ENCODE results near the gene CHCHD6. TPM values are rescaled to one million over a fixed set of nuclear protein-coding genes. Genes with fewer than 3 reads are reported as not detected.
A peak's percentile ranks its signal among the peaks of the same experiment; 100 is the strongest.

The CHCHD6 gene
- total and polyA plus RNA-seq, 4 donors = 22.5 to 70.2 (median 49.7) TPM

DNA sequence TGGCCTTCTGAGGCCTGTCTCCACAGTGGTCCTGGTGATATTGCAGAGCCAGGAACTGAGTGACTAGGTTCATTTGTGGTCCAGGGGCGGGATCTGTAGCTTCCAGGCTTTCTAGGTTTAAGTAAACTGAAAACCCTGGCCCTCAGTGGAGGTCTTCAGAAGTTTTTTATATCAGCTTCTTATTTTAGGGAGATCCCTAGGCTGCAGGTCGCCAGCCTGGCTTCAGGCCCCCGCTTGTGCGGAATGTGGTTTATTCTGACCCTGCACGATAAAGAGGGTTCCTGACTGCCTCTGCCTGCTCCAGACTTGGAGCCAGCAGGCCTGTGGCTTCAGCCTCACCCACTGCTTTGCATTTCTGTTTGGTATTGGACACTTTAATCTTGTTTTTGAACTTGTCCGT lies 145.0 kb downstream of the CHCHD6 start:
- H3K9me3 ChIP-seq (ENCODE audit: control insufficient read depth, insufficient read depth, low read length) = no peaks in the 10 kb centered on the region
- H3K27me3 ChIP-seq (ENCODE audit: control insufficient read depth, insufficient read depth, low read length) = no peaks in the 10 kb centered on the region
- no peak overlapping the region for H3K27ac ChIP-seq (ENCODE audit: low read depth, low read length)
- H3K4me3 ChIP-seq (ENCODE audit: low read depth, low read length) = no peak overlapping the region
- H3K36me3 ChIP-seq (ENCODE audit: control insufficient read depth, insufficient read depth, low read length) = no peaks in the 10 kb centered on the region
- H3K4me1 ChIP-seq (ENCODE audit: control insufficient read depth, insufficient read depth, low read length) = peaks cover 11% of the 10 kb centered on the region
- WGBS (ENCODE audit: insufficient coverage) = 92% methylated on average over 5 of the region's 6 CpGs
- DNase-seq (ENCODE audit: low read depth in 4 of 6, low spot score in 6 of 6) = no peak

DNA sequence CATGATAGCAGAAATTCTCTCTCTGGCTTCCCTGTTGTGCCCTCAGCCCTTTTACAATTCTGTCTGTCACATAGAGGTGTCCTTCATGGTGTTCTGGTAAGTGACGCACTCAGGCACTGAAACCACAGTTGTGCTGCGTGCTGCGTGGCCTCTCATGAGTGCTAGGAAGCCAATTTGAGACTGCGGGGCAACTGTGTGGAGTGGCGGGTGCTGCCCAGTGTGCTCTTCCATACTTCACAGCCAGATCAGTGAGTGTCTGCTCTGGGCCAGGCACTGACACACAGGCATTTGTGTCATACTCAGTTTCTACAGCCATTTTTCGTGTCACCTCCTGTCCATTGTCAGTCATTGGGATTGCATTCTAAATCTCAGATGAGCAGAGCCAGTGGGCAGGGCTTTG lies 145.7 kb downstream of the CHCHD6 start:
- no peak overlapping the region for H3K4me3 ChIP-seq (ENCODE audit: low read depth, low read length)
- no peaks in the 10 kb centered on the region for H3K9me3 ChIP-seq (ENCODE audit: control insufficient read depth, insufficient read depth, low read length)
- H3K27ac ChIP-seq (ENCODE audit: low read depth, low read length) = no peak overlapping the region
- peaks cover 2% of the 10 kb centered on the region for H3K36me3 ChIP-seq (ENCODE audit: control insufficient read depth, insufficient read depth, low read length)
- H3K4me1 ChIP-seq (ENCODE audit: control insufficient read depth, insufficient read depth, low read length) = peaks cover 11% of the 10 kb centered on the region
- DNase-seq (ENCODE audit: low read depth in 4 of 6, low spot score in 6 of 6) = no peak
- 96% methylated on average over 4 of the region's 6 CpGs for WGBS (ENCODE audit: insufficient coverage)
- no peaks in the 10 kb centered on the region for H3K27me3 ChIP-seq (ENCODE audit: control insufficient read depth, insufficient read depth, low read length)

DNA sequence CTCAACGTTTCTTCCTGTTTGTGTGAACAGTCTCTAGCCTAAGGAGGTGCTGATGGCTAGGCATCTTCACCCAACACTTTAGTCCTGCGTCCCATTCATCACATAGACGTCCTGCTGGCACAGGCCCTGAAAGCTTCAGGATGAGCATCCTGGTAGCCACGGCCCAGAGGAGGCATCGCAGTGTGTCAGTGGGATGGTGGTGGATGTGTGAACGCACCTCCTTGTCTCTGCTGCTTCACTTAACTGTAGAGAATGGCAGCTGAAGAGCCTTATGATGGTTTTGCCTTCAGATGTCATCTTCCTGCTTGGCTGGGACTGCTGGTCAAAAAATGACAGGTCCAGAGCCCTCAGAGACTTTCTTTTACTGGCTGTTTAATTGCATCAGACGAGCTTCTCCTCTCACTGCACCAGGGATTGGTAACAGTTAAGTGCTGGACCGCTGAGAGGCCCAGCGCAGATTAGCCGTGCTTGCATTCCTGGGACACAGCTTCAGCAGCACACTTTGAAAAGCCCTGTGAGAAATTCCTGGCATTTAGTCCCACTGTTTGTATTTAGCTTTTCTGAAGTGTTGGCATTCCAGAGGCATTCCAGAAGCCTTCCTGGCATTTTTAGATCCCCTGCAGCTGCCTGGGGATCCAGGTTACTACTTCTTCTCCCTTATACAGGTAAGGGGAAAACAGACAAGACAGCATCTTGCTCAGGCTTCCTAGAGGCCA lies 146.5 kb downstream of the CHCHD6 start:
- Histone ChIP-seq H3K9me3 (ENCODE audit: control insufficient read depth, insufficient read depth, low read length) (no peaks in the 10 kb centered on the region), H3K4me3 (ENCODE audit: low read depth, low read length) (no peak overlapping the region), H3K27ac (ENCODE audit: low read depth, low read length) (no peak overlapping the region), H3K36me3 (ENCODE audit: control insufficient read depth, insufficient read depth, low read length) (peaks cover 2% of the 10 kb centered on the region), H3K27me3 (ENCODE audit: control insufficient read depth, insufficient read depth, low read length) (no peaks in the 10 kb centered on the region), H3K4me1 (ENCODE audit: control insufficient read depth, insufficient read depth, low read length) (peaks cover 11% of the 10 kb centered on the region)
- WGBS (ENCODE audit: insufficient coverage) = 46% methylated on average over 8 of the region's 10 CpGs
- peak in 1 of 6 donors; percentile 48 for DNase-seq (ENCODE audit: low read depth in 4 of 6, low spot score in 6 of 6)

DNA sequence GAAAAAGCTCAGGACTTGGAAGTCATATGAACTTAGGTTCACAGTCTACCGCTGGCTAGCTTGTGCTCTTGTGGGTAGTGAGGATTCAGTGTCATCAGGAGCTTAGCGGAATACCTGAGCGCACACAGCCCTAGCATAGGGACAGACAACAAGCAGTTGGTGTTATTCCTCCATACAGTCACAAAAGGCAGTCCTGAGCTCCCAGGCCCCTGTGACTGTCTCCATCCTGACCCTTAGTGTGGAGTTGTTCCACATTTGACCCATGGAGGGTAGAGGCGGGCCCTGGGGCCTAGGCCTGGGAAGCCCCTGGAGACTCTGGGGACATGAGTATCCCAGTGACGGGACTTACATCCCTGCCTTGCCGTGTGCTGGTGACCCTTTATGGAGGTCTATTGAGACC lies 147.3 kb downstream of the CHCHD6 start:
- no peaks in the 10 kb centered on the region for H3K9me3 ChIP-seq (ENCODE audit: control insufficient read depth, insufficient read depth, low read length)
- H3K36me3 ChIP-seq (ENCODE audit: control insufficient read depth, insufficient read depth, low read length) = peaks cover 2% of the 10 kb centered on the region
- no peak for DNase-seq (ENCODE audit: low read depth in 4 of 6, low spot score in 6 of 6)
- peaks cover 11% of the 10 kb centered on the region for H3K4me1 ChIP-seq (ENCODE audit: control insufficient read depth, insufficient read depth, low read length)
- no peak overlapping the region for H3K4me3 ChIP-seq (ENCODE audit: low read depth, low read length)
- 97% methylated on average over 5 of the region's 6 CpGs for WGBS (ENCODE audit: insufficient coverage)
- no peaks in the 10 kb centered on the region for H3K27me3 ChIP-seq (ENCODE audit: control insufficient read depth, insufficient read depth, low read length)
- no peak overlapping the region for H3K27ac ChIP-seq (ENCODE audit: low read depth, low read length)

DNA sequence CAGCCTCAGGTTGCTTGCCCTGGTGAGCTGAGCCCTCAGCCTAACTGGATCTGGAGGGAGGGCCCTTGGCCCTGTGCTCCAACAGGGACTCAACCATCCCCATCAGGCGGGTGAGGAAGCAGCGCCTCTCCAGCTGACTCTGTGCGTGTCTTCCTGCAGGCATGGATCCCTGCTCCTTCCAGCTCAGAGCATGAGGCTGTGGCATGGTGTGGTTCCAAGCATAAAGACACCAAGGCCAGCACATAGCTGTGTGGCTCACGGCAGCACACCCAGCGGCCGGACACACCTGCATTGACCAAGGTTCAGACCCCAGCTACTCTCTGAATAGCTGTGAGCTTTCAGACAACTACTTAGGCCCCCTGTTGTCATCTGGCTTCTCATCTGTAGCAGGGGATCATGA lies 147.9 kb downstream of the CHCHD6 start:
- no peak overlapping the region for H3K4me3 ChIP-seq (ENCODE audit: low read depth, low read length)
- peaks cover 2% of the 10 kb centered on the region for H3K36me3 ChIP-seq (ENCODE audit: control insufficient read depth, insufficient read depth, low read length)
- H3K4me1 ChIP-seq (ENCODE audit: control insufficient read depth, insufficient read depth, low read length) = peaks cover 11% of the 10 kb centered on the region
- H3K9me3 ChIP-seq (ENCODE audit: control insufficient read depth, insufficient read depth, low read length) = no peaks in the 10 kb centered on the region
- H3K27me3 ChIP-seq (ENCODE audit: control insufficient read depth, insufficient read depth, low read length) = no peaks in the 10 kb centered on the region
- H3K27ac ChIP-seq (ENCODE audit: low read depth, low read length) = no peak overlapping the region
- WGBS (ENCODE audit: insufficient coverage) = 92% methylated on average over 6 of the region's 6 CpGs
- DNase-seq (ENCODE audit: low read depth in 4 of 6, low spot score in 6 of 6) = no peak

DNA sequence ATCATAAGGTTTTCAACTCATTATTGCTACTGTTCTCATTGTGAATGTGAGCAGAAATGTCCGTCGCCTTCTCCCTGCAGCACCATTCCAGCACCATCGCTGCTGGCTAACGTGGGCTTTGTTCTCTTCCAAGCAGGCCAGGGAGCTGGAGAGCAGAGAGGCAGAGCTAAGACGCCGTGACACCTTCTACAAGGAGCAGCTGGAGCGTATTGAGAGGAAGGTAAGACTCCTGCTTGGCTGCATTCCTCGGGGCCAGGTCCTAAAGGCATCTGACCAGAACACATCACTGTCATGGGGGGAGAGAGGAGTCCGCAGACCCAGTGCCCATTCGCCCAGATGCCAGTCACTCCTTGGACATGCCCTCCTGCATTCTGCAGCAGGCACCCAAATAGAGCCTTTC lies 148.5 kb downstream of the CHCHD6 start:
- H3K36me3 ChIP-seq (ENCODE audit: control insufficient read depth, insufficient read depth, low read length) = peaks cover 2% of the 10 kb centered on the region
- H3K4me3 ChIP-seq (ENCODE audit: low read depth, low read length) = no peak overlapping the region
- H3K9me3 ChIP-seq (ENCODE audit: control insufficient read depth, insufficient read depth, low read length) = no peaks in the 10 kb centered on the region
- no peaks in the 10 kb centered on the region for H3K27me3 ChIP-seq (ENCODE audit: control insufficient read depth, insufficient read depth, low read length)
- no peak overlapping the region for H3K27ac ChIP-seq (ENCODE audit: low read depth, low read length)
- 62% methylated on average over 4 of the region's 10 CpGs for WGBS (ENCODE audit: insufficient coverage)
- no peak for DNase-seq (ENCODE audit: low read depth in 4 of 6, low spot score in 6 of 6)
- peaks cover 11% of the 10 kb centered on the region for H3K4me1 ChIP-seq (ENCODE audit: control insufficient read depth, insufficient read depth, low read length)

DNA sequence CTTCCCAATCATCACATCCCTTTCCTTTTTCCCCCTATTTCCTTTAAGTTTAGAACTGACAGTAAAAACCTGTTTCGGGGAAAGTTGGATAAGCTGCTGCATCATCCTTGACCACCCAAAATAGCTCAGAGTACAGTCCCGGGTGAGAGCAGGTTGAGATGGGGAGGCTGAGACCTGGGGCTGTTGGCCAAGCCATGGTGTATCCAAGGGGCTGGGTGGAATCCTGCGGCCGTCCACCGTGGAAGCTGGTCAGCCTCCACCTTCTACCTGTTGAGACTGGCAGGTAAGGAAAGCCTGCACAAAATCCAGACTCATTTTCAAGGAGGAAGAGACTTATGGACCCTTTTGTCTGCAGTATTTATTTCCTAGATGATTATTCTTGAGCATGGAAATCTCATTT lies 150.6 kb downstream of the CHCHD6 start:
- Histone ChIP-seq H3K36me3 (ENCODE audit: control insufficient read depth, insufficient read depth, low read length) (peaks cover 9% of the 10 kb centered on the region), H3K9me3 (ENCODE audit: control insufficient read depth, insufficient read depth, low read length) (no peaks in the 10 kb centered on the region), H3K4me3 (ENCODE audit: low read depth, low read length) (no peak overlapping the region), H3K27me3 (ENCODE audit: control insufficient read depth, insufficient read depth, low read length) (no peaks in the 10 kb centered on the region), H3K27ac (ENCODE audit: low read depth, low read length) (no peak overlapping the region), H3K4me1 (ENCODE audit: control insufficient read depth, insufficient read depth, low read length) (peaks cover 11% of the 10 kb centered on the region)
- WGBS (ENCODE audit: insufficient coverage) = 80% methylated on average over 1 of the region's 5 CpGs
- no peak for DNase-seq (ENCODE audit: low read depth in 4 of 6, low spot score in 6 of 6)

DNA sequence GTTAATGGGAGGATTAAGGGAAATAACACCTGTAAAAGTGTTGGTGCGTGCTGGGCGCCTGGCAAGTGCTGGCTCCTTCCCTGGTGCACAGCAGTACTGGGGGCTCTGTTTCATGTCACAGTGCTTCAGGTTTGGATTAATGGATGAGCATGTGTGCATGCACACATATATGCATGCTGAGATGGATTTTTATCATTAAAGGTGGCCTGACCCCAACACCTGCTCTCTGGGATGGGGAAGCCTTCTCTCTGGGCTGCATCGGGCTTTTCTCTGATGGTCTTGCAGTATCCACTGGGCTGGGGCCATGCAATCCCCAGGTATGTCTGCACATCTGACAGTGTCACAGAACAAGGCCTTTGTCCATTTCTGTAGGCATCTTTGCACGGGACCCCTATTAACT lies 151.3 kb downstream of the CHCHD6 start:
- no peak overlapping the region for H3K27ac ChIP-seq (ENCODE audit: low read depth, low read length)
- H3K9me3 ChIP-seq (ENCODE audit: control insufficient read depth, insufficient read depth, low read length) = no peaks in the 10 kb centered on the region
- 93% methylated on average over 4 of the region's 4 CpGs for WGBS (ENCODE audit: insufficient coverage)
- H3K4me3 ChIP-seq (ENCODE audit: low read depth, low read length) = no peak overlapping the region
- H3K4me1 ChIP-seq (ENCODE audit: control insufficient read depth, insufficient read depth, low read length) = peaks cover 9% of the 10 kb centered on the region
- H3K27me3 ChIP-seq (ENCODE audit: control insufficient read depth, insufficient read depth, low read length) = no peaks in the 10 kb centered on the region
- no peak for DNase-seq (ENCODE audit: low read depth in 4 of 6, low spot score in 6 of 6)
- peaks cover 12% of the 10 kb centered on the region for H3K36me3 ChIP-seq (ENCODE audit: control insufficient read depth, insufficient read depth, low read length)

DNA sequence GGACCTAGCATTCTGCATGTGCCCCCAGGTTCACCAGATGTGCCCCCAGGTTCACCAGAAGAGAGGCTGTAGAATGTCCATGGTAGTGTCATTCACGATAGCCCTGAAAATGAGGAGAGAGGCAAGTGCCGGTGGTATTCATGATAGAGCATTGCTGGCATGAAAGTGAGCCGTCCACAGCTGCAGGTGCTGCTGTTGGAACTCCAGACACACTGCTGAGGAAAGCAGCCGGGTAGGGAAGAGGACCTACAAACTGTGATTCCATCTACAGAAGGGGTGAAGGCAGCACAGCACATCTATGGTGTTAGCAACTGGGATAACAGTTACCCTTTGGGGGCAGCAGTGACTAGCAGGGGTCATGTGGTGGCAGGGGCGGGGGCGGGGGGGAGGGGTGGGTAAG lies 153.9 kb downstream of the CHCHD6 start:
- H3K27ac ChIP-seq (ENCODE audit: low read depth, low read length) = no peak overlapping the region
- peaks cover 12% of the 10 kb centered on the region for H3K36me3 ChIP-seq (ENCODE audit: control insufficient read depth, insufficient read depth, low read length)
- WGBS (ENCODE audit: insufficient coverage) = 93% methylated on average over 4 of the region's 6 CpGs
- no peak overlapping the region for H3K4me3 ChIP-seq (ENCODE audit: low read depth, low read length)
- no peaks in the 10 kb centered on the region for H3K27me3 ChIP-seq (ENCODE audit: control insufficient read depth, insufficient read depth, low read length)
- no peak for DNase-seq (ENCODE audit: low read depth in 4 of 6, low spot score in 6 of 6)
- no peaks in the 10 kb centered on the region for H3K9me3 ChIP-seq (ENCODE audit: control insufficient read depth, insufficient read depth, low read length)
- H3K4me1 ChIP-seq (ENCODE audit: control insufficient read depth, insufficient read depth, low read length) = no peaks in the 10 kb centered on the region

DNA sequence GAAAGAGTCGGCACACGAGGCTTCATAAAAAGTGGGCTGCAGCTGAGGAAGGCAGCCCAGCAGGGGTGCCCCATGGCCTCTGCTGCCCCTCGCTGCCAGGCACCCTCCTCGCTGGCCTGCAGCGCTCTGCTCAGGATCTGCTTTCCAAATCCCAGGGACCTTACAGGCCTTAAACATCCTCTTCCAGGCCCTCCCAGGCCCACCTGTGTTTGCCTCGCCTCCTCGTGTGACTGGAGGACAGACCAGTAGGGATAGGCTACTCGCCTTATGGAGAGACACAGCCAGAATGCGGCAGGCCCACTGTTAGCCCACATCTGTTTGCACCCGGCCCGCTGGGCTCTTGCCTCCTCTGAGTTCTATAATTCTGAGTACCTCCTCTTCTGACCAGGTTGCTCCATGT lies 154.4 kb downstream of the CHCHD6 start:
- Histone ChIP-seq H3K9me3 (ENCODE audit: control insufficient read depth, insufficient read depth, low read length) (no peaks in the 10 kb centered on the region), H3K4me3 (ENCODE audit: low read depth, low read length) (no peak overlapping the region), H3K36me3 (ENCODE audit: control insufficient read depth, insufficient read depth, low read length) (peaks cover 14% of the 10 kb centered on the region), H3K4me1 (ENCODE audit: control insufficient read depth, insufficient read depth, low read length) (no peaks in the 10 kb centered on the region), H3K27me3 (ENCODE audit: control insufficient read depth, insufficient read depth, low read length) (no peaks in the 10 kb centered on the region), H3K27ac (ENCODE audit: low read depth, low read length) (no peak overlapping the region)
- 84% methylated on average over 11 of the region's 11 CpGs for WGBS (ENCODE audit: insufficient coverage)
- DNase-seq (ENCODE audit: low read depth in 4 of 6, low spot score in 6 of 6) = no peak
